HepG2 (cell line): Measurements from ENCODE around the gene TAS1R1. TPM values are rescaled to one million over a fixed set of nuclear protein-coding genes. Genes with fewer than 3 reads are reported as not detected.

ENCODE experiments used
- AGO1 ChIP-seq: fragments of 200-400 bp; formaldehyde crosslinking; IDR thresholded peaks from 2 replicates; pipeline ENCODE4 v1.6.1; 2017; ENCODE audit warnings: mild to moderate bottlenecking, low read depth, low read length, moderate library complexity; ENCODE audit not compliant: poor library complexity, severe bottlenecking
- ATF5 ChIP-seq: sonication (generic); formaldehyde crosslinking; IDR thresholded peaks from 2 replicates; pipeline ENCODE4 v1.4.0; 2020; ENCODE audit warnings: mild to moderate bottlenecking, low read depth, missing genetic modification reagents
- BHLHE40 ChIP-seq: IDR thresholded peaks from 2 replicates; pipeline ENCODE4 v1.6.1; 2011; ENCODE audit warnings: low read length, improper control_type of control experiment
- CEBPZ ChIP-seq: IDR thresholded peaks from 2 replicates; pipeline ENCODE4 v1.6.1; 2012; ENCODE audit warnings: low read length, improper control_type of control experiment
- GFI1 ChIP-seq: sonication (generic); formaldehyde crosslinking; IDR thresholded peaks from 2 replicates; pipeline ENCODE4 v1.5.0; 2020; ENCODE audit warnings: missing genetic modification reagents, mild to moderate bottlenecking, borderline replicate concordance
- GLMP ChIP-seq: sonication (generic); formaldehyde crosslinking; IDR thresholded peaks from 2 replicates; pipeline ENCODE4 v1.9.0; 2021; ENCODE audit warnings: missing genetic modification reagents, mild to moderate bottlenecking, borderline replicate concordance
- KLF16 ChIP-seq, 2 experiments: sonication (generic) in 1 of 2; formaldehyde crosslinking in 1 of 2; IDR thresholded peaks; 2 replicates each; pipeline versions ENCODE4 v1.6.1 to v1.8.0; 2016 to 2023; ENCODE audit warnings: missing genetic modification reagents in 2 of 2, missing compliant biosample characterization in 1 of 2
- KLF9 ChIP-seq: IDR thresholded peaks from 2 replicates; pipeline ENCODE4 v1.6.1; 2016; ENCODE audit warnings: low read depth
- NFE2 ChIP-seq: sonication (generic); formaldehyde crosslinking; IDR thresholded peaks from 2 replicates; pipeline ENCODE4 v1.4.0; 2020; ENCODE audit warnings: missing genetic modification reagents
- NR2F2 ChIP-seq: IDR thresholded peaks from 2 replicates; pipeline ENCODE4 v1.6.1; 2012; ENCODE audit warnings: low read depth, inconsistent platforms, borderline replicate concordance
- PHF8 ChIP-seq: sonication (generic); formaldehyde crosslinking; IDR thresholded peaks from 2 replicates; pipeline ENCODE4 v1.5.0; 2020; ENCODE audit warnings: missing genetic modification reagents
- SP1 ChIP-seq, 2 experiments: fragments of 450-650 bp in 1 of 2; sonication (generic) in 1 of 2; formaldehyde crosslinking in 1 of 2; IDR thresholded peaks; 2 replicates each; pipeline versions ENCODE4 v1.4.0 to v1.6.1; 2016 to 2020; ENCODE audit warnings: missing genetic modification reagents in 1 of 2
- SP4 ChIP-seq: sonication (generic); formaldehyde crosslinking; IDR thresholded peaks from 2 replicates; pipeline ENCODE4 v1.8.1; 2023; ENCODE audit warnings: mild to moderate bottlenecking, missing genetic modification reagents
- THRA ChIP-seq: sonication (generic); formaldehyde crosslinking; IDR thresholded peaks from 2 replicates; pipeline ENCODE4 v1.4.0; 2020; ENCODE audit warnings: missing genetic modification reagents, borderline replicate concordance
- ZBTB39 ChIP-seq: sonication (generic); formaldehyde crosslinking; IDR thresholded peaks from 2 replicates; pipeline ENCODE4 v1.5.0; 2020; ENCODE audit warnings: missing genetic modification reagents
- ZMAT3 ChIP-seq: sonication (generic); formaldehyde crosslinking; conservative IDR thresholded peaks from 2 replicates; pipeline ENCODE4 v1.7.0; 2021; ENCODE audit warnings: missing genetic modification reagents
- ZNF10 ChIP-seq: sonication (generic); formaldehyde crosslinking; IDR thresholded peaks from 2 replicates; pipeline ENCODE4 v1.4.0; 2020; ENCODE audit warnings: mild to moderate bottlenecking, low read depth, missing genetic modification reagents, borderline replicate concordance
- ZNF225 ChIP-seq: sonication (generic); formaldehyde crosslinking; IDR thresholded peaks from 2 replicates; pipeline ENCODE4 v1.4.0; 2020; ENCODE audit warnings: mild to moderate bottlenecking, missing genetic modification reagents
- ZNF264 ChIP-seq: sonication (generic); formaldehyde crosslinking; IDR thresholded peaks from 2 replicates; pipeline ENCODE4 v1.4.0; 2020; ENCODE audit warnings: missing genetic modification reagents
- ZNF660 ChIP-seq: sonication (generic); formaldehyde crosslinking; IDR thresholded peaks from 2 replicates; pipeline ENCODE4 v1.5.1; 2020; ENCODE audit warnings: mild to moderate bottlenecking, low read depth, missing genetic modification reagents, borderline replicate concordance
- ZZZ3 ChIP-seq: sonication (generic); formaldehyde crosslinking; IDR thresholded peaks from 2 replicates; pipeline ENCODE4 v1.4.0; 2020; ENCODE audit warnings: missing genetic modification reagents, mild to moderate bottlenecking, borderline replicate concordance
- polyA plus RNA-seq, 8 experiments: library from polyadenylated mRNA; depleted of rRNA in 3 of 8; stranded (reverse) in 7 of 8; unstranded in 1 of 8; fragments of >200 nt; fragmentation: Illumina TruSeq in 4 of 8; extraction: Trizol in 4 of 8; gene quantifications; 2 replicates each; pipeline versions ENCODE4 v1.2.1 to v1.2.3, GENCODE V29; 2011 to 2016; ENCODE audit warnings: low read depth in 4 of 8, missing spikeins in 1 of 8, mixed read lengths in 1 of 8; ENCODE audit not compliant: insufficient read depth in 1 of 8
- total RNA-seq, 5 experiments: library from RNA; depleted of rRNA; stranded (reverse); fragments of >200 nt; fragmentation: Illumina TruSeq; extraction: Trizol; gene quantifications; 2 replicates each; pipeline ENCODE4 v1.2.3, GENCODE V29; 2016; ENCODE audit warnings: low read depth in 1 of 5

The TAS1R1 gene
- total and polyA plus RNA-seq, 2 of the 13 experiments (the other 11 are each of a cell fraction or from before 2014, with no cell fraction given) = 1.4 to 1.6 TPM

- TF ChIP-seq THRA (CRISPR knock-in tag) (0 out of 2 replicates have a peak, but pooled peaks have one; percentile 70), GLMP (CRISPR knock-in tag) (no peak), KLF9 (CRISPR knock-in tag) (peak; percentile 94; the same call in 1 of the 2 replicates), ZMAT3 (0 out of 2 replicates have a peak, but pooled peaks have one; percentile 30), ZBTB39 (CRISPR knock-in tag) (peak; percentile 72; the same call in 1 of the 2 replicates), BHLHE40 (no peak), NFE2 (CRISPR knock-in tag) (no peak), CEBPZ (no peak), ZNF264 (0 out of 2 replicates have a peak, but pooled peaks have one; percentile 30), ZNF225 (no peak), ZNF660 (CRISPR knock-in tag) (no peak), ZZZ3 (CRISPR knock-in tag) (no peak), ZNF10 (no peak), SP4 (CRISPR knock-in tag) (peak; percentile 38; the same call in 1 of the 2 replicates), ATF5 (CRISPR knock-in tag) (no peak), NR2F2 (peak; percentile 52; the same call in 1 of the 2 replicates), AGO1 (no peak), PHF8 (CRISPR knock-in tag) (peak; percentile 45), KLF16 (CRISPR knock-in tag; IDR thresholded peaks at IDR 0.05) (peak in 1 of 2 experiments; percentile 86; a peak in 2 of 4 replicates), SP1 (IDR thresholded peaks at IDR 0.05) (no peak), SP1 (CRISPR knock-in tag; IDR thresholded peaks at IDR 0.05) (peak; percentile 74), GFI1 (CRISPR knock-in tag) (no peak)
These were observed 27.3 kb downstream of the TAS1R1 start (continued) for GRCh38 chr1:6582370-6582769.
